ENCODE data around the gene BCHE. TPM values are rescaled to one million over a fixed set of nuclear protein-coding genes. Genes with fewer than 3 reads are reported as not detected.

Gene BCHE
- total and polyA plus RNA-seq, 3 donors from 2014 or later, result 1.1 to 7.4 (median 2.4) TPM

DNA sequence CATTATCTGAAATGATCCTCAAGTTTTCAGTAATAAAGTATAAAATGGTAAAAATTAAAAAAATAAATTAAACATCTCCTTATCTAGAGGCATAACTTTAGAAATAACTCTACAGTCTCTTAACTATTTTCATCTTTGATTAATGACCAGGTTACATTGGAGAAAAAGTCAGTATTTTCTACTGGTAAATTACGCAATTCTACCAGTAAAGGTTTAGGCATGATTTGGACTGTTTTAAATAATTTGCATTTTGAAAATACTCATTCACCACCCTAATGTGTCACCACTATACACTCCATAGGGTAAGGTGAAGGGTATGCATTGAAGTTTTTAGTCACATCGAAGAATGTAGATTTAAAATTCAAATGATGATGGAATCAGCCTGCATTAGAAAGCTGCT lies 45.9 kb upstream of the BCHE start:
- H3K36me3 ChIP-seq (ENCODE audit: low read depth, missing control alignments), result no peaks in the 10 kb centered on the region
- no peak overlapping the region for H3K4me3 ChIP-seq
- no peak overlapping the region for H3K27ac ChIP-seq
- WGBS, 2 donors, result 84 to 90% methylated on average over 2 of the region's 2 CpGs
- TF ChIP-seq POLR2A (IDR thresholded peaks at IDR 0.05), result no peak
- TF ChIP-seq, protein P1, sequence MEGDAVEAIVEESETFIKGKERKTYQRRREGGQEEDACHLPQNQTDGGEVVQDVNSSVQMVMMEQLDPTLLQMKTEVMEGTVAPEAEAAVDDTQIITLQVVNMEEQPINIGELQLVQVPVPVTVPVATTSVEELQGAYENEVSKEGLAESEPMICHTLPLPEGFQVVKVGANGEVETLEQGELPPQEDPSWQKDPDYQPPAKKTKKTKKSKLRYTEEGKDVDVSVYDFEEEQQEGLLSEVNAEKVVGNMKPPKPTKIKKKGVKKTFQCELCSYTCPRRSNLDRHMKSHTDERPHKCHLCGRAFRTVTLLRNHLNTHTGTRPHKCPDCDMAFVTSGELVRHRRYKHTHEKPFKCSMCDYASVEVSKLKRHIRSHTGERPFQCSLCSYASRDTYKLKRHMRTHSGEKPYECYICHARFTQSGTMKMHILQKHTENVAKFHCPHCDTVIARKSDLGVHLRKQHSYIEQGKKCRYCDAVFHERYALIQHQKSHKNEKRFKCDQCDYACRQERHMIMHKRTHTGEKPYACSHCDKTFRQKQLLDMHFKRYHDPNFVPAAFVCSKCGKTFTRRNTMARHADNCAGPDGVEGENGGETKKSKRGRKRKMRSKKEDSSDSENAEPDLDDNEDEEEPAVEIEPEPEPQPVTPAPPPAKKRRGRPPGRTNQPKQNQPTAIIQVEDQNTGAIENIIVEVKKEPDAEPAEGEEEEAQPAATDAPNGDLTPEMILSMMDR (IDR thresholded peaks at IDR 0.05), result no peak
- intact Hi-C loops (cut with DNase I; ENCODE audit: low total_unique reads), result no loop called here
- no peaks in the 10 kb centered on the region for H3K4me1 ChIP-seq
- no peaks in the 10 kb centered on the region for H3K9me3 ChIP-seq
- DNase-seq, result no peak
- no peaks in the 10 kb centered on the region for H3K27me3 ChIP-seq

DNA sequence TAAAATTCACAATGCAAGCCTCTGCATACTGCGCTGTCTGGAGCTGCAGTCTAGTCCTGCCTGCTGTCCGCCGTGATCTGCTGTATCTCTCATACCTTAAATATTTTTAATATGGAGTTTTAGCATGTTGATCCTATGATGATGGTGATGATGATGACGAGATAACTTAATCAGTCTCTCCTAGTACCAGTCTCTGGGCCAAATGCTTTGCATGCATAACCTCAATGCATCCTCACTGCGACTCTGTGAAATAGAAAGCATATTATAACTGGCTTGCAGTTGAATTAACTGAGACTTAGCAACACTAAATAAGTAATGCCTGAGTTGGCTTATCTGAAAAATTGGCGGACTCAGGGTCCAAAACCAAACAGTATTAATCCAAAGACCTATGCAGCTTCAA lies 38.4 kb upstream of the BCHE start:
- Histone ChIP-seq H3K9me3 (no peaks in the 10 kb centered on the region), H3K36me3 (ENCODE audit: low read depth, missing control alignments) (no peaks in the 10 kb centered on the region), H3K27me3 (no peaks in the 10 kb centered on the region), H3K4me1 (no peaks in the 10 kb centered on the region), H3K27ac (no peak overlapping the region), H3K4me3 (no peak overlapping the region)
- 86 to 87% methylated on average over 6 of the region's 6 CpGs for WGBS, 2 donors
- DNase-seq, result no peak
- intact Hi-C loops (cut with DNase I; ENCODE audit: low total_unique reads), result no loop called here
- TF ChIP-seq POLR2A (IDR thresholded peaks at IDR 0.05), result no peak
- TF ChIP-seq, protein P1 (IDR thresholded peaks at IDR 0.05), result no peak

DNA sequence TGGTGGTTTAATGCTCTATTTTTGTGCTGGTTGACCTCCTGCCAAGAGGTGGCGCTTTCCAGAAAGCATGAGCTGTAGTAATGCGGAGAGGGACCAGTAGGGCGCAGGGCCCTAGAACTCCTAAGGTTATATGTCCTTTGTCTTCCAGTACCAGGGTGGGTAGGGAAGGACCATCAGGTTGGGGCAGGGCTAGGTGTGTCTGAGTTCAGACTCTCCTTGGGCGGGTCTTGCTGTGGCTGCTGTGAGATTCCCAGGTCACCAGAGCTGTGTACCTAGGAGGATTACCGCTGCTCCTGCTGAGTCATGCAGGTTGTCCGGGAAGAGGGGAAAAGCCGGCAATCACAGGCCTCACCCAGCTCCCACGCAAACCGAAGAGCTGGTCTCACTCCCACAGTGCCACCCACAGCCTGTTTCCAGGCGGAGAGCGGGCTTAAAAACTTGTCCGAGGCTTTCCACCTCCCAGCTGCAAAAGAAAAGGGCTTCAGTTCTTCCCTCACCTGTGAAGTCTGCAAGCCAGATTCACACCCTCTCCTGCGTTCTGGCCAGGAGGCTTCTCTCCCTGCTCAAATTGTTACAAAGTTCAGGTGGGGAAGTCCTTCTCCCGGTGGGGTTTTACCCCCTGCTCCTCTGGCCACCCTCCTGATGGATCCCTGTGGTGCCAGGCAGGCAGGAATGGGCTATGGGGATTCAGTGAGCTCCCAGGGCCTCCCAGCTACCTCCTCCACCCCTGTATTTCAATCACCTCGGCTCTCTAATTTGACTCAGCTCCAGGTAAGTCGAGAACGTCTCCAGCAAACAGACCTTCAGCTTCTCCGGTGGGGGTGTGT lies 37.7 kb upstream of the BCHE start:
- no peak for DNase-seq
- Histone ChIP-seq H3K27me3 (no peaks in the 10 kb centered on the region), H3K4me1 (no peaks in the 10 kb centered on the region), H3K27ac (no peak overlapping the region), H3K4me3 (no peak overlapping the region), H3K36me3 (ENCODE audit: low read depth, missing control alignments) (no peaks in the 10 kb centered on the region), H3K9me3 (no peaks in the 10 kb centered on the region)
- 67 to 75% methylated on average over 10 to 18 of the region's 18 CpGs for WGBS, 2 donors
- TF ChIP-seq, protein P1 (IDR thresholded peaks at IDR 0.05), result no peak
- TF ChIP-seq POLR2A (IDR thresholded peaks at IDR 0.05), result no peak
- intact Hi-C loops (cut with DNase I; ENCODE audit: low total_unique reads), result no loop called here

DNA sequence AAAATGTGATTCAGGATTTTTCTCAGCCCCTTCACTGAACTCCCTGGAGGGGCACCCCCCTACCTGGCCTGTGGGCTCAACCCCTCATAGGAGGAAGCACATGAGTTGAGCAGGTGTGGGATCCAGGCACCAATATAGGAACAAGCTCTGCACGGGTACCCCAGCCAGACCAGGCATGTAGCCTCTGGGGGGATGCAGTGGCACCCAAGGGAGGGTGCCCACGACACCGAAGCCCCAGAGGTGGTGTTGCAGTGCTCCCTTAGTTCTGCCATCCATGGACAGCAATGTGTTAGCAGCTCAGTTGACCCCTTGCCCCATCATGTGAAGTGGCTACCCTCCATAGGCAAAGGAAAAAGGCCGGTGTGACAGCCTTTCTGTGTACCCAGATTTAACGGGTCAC lies 30.9 kb upstream of the BCHE start:
- intact Hi-C loops (cut with DNase I; ENCODE audit: low total_unique reads), result no loop called here
- Histone ChIP-seq H3K27ac (no peak overlapping the region), H3K27me3 (no peaks in the 10 kb centered on the region), H3K9me3 (no peaks in the 10 kb centered on the region), H3K4me1 (no peaks in the 10 kb centered on the region), H3K4me3 (no peak overlapping the region), H3K36me3 (ENCODE audit: low read depth, missing control alignments) (no peaks in the 10 kb centered on the region)
- DNase-seq, result no peak
- TF ChIP-seq POLR2A (IDR thresholded peaks at IDR 0.05), result no peak
- TF ChIP-seq, protein P1 (IDR thresholded peaks at IDR 0.05), result no peak
- WGBS, 2 donors, result 78 to 100% methylated on average over 3 to 5 of the region's 5 CpGs

GRCh38 chr3:165859061-165859460 lies 21.8 kb upstream of the BCHE start:
- no peak overlapping the region for H3K27ac ChIP-seq
- WGBS, 2 donors, result 63 to 65% methylated on average over 1 of the region's 1 CpG
- no peaks in the 10 kb centered on the region for H3K36me3 ChIP-seq (ENCODE audit: low read depth, missing control alignments)
- intact Hi-C loops (cut with DNase I; ENCODE audit: low total_unique reads), result no loop called here
- H3K9me3 ChIP-seq, result no peaks in the 10 kb centered on the region
- no peak overlapping the region for H3K4me3 ChIP-seq
- no peaks in the 10 kb centered on the region for H3K4me1 ChIP-seq
- no peak for DNase-seq
- TF ChIP-seq, protein P1 (IDR thresholded peaks at IDR 0.05), result no peak
- TF ChIP-seq POLR2A (IDR thresholded peaks at IDR 0.05), result no peak
- H3K27me3 ChIP-seq, result no peaks in the 10 kb centered on the region
